Endodermal cell (in vitro differentiated cells): ENCODE measurements around the gene SEPTIN5. TPM values are rescaled to one million over a fixed set of nuclear protein-coding genes. Genes with fewer than 3 reads are reported as not detected.
A peak's percentile ranks its signal among the peaks of the same experiment; 100 is the strongest.

Experiments used
- DNase-seq: peaks from one replicate; pipeline ENCODE4 v3.0.0-alpha.2; 2017
- H3K27ac ChIP-seq: 2 replicates; pipeline ENCODE4 v1.5.1; 2013; ENCODE audit warnings: mild to moderate bottlenecking, low read depth, low read length, moderate library complexity
- H3K27me3 ChIP-seq: 2 replicates; pipeline ENCODE4 v1.6.1; 2013; ENCODE audit warnings: mild to moderate bottlenecking, low read length, moderate library complexity; ENCODE audit not compliant: insufficient read depth, control insufficient read depth, poor library complexity, severe bottlenecking
- H3K36me3 ChIP-seq: 2 replicates; pipeline ENCODE4 v1.7.0; 2013; ENCODE audit warnings: mild to moderate bottlenecking, low read length, moderate library complexity; ENCODE audit not compliant: control insufficient read depth, insufficient read depth
- H3K4me1 ChIP-seq: one replicate; pipeline ENCODE4 v1.7.0; 2013; ENCODE audit warnings: low read length; ENCODE audit not compliant: control insufficient read depth, insufficient read depth
- H3K4me3 ChIP-seq: 2 replicates; pipeline ENCODE4 v1.5.1; 2013; ENCODE audit warnings: mild to moderate bottlenecking, low read length, moderate library complexity
- H3K9ac ChIP-seq: 2 replicates; pipeline ENCODE4 v1.6.1; 2013; ENCODE audit warnings: mild to moderate bottlenecking, low read length, moderate library complexity; ENCODE audit not compliant: poor library complexity, severe bottlenecking; ENCODE audit errors: extremely low read depth
- H3K9me3 ChIP-seq: 2 replicates; pipeline ENCODE4 v1.6.1; 2013; ENCODE audit warnings: mild to moderate bottlenecking, low read length, moderate library complexity; ENCODE audit not compliant: control insufficient read depth
- H3K27ac Mint-ChIP-seq: 2 replicates; pipeline ENCODE4 v1.8.0; 2020; ENCODE audit warnings: mixed read lengths
- H3K27me3 Mint-ChIP-seq: 2 replicates; pipeline ENCODE4 v1.8.0; 2021; ENCODE audit warnings: mild to moderate bottlenecking, mixed read lengths; ENCODE audit not compliant: insufficient read depth
- H3K36me3 Mint-ChIP-seq: 2 replicates; pipeline ENCODE4 v1.8.0; 2020; ENCODE audit warnings: low read depth, mixed read lengths
- H3K4me1 Mint-ChIP-seq: 2 replicates; pipeline ENCODE4 v1.8.0; 2020; ENCODE audit warnings: mixed read lengths
- H3K4me3 Mint-ChIP-seq: 2 replicates; pipeline ENCODE4 v1.8.0; 2020; ENCODE audit warnings: mild to moderate bottlenecking, moderate library complexity, mixed read lengths
- H3K9me3 Mint-ChIP-seq: 2 replicates; pipeline ENCODE4 v1.8.0; 2020; ENCODE audit warnings: mild to moderate bottlenecking, mixed read lengths
- WGBS, 2 experiments: methylation state at CpG; one replicate each; pipeline versions ENCODE4 v1.1.5 to v1.1.7; 2013; ENCODE audit warnings: missing lambda C conversion rate in 2 of 2, mixed read lengths in 1 of 2; ENCODE audit not compliant: insufficient coverage in 1 of 2, insufficient read length in 1 of 2; 5-methylcytosine and 5-hydroxymethylcytosine counted together
- total RNA-seq, 2 donors: library from RNA; stranded (reverse); fragmentation: NEBNext Ultra II Directional in 1 of 2; extraction: Animal tissue kit (Norgen Biotek cat#: 25700) in 1 of 2; gene quantifications; 2 replicates in 1 of 2; 3 replicates in 1 of 2; pipeline ENCODE4 v1.2.1, GENCODE V29; 2021
- TF ChIP-seq, protein P1 (sequence below): fragments of 200-600 bp; sonication (generic); conservative IDR thresholded peaks from 2 replicates; pipeline ENCODE4 v1.5.0; 2021; ENCODE audit warnings: antibody characterized with exemption, mild to moderate bottlenecking

The SEPTIN5 gene
- total RNA-seq, 2 donors from 2014 or later = 9.8 to 20.0 TPM

DNA sequence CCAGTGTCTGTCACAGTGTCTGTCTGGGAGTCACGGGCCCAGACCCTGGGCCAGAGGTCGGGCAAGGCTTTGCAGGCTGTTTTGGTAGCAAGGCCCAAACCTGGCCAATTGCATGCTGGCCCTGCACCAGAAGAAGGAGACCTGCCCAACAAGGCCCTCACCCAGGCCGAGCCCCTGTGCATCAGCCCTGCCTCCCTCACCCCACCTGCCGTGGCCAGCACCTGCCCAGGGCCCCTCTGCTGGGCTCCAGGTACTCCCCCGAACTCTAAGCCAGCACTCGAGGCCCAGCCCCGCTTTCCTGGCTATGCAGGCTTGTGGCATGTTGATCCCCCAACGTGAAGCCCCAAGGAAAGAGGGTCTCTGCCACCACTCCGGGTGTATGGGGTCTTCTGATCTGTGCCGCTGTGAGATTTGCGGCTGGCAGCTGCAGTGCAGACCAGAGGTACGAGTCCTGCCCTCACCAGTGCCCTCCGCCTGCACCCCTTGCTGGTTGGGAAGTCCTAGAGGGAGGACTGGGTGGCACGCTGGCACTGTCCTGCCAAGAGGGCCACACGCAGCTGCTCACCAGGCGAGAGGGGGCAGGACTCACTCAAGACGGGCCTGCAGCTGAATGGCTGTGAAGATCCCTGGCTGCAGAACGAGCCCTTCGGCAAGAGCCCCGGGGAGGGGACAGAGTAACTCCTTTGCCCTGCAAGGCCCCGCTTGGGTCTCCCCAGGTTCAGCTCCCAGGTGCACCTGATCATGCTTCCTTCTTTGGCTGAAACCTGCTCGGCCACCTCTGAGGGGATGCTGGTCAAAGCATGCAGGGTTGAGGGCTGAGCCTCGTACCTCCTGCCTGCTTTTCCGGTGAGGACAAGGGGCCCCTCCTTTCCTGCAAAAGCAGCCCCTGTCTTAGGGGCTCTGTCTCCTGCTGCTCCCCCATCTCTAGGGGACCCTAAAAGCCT lies 6.7 kb upstream of the SEPTIN5 start:
- TF ChIP-seq, protein P1, sequence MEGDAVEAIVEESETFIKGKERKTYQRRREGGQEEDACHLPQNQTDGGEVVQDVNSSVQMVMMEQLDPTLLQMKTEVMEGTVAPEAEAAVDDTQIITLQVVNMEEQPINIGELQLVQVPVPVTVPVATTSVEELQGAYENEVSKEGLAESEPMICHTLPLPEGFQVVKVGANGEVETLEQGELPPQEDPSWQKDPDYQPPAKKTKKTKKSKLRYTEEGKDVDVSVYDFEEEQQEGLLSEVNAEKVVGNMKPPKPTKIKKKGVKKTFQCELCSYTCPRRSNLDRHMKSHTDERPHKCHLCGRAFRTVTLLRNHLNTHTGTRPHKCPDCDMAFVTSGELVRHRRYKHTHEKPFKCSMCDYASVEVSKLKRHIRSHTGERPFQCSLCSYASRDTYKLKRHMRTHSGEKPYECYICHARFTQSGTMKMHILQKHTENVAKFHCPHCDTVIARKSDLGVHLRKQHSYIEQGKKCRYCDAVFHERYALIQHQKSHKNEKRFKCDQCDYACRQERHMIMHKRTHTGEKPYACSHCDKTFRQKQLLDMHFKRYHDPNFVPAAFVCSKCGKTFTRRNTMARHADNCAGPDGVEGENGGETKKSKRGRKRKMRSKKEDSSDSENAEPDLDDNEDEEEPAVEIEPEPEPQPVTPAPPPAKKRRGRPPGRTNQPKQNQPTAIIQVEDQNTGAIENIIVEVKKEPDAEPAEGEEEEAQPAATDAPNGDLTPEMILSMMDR = no peak
- WGBS, 2 experiments = 90 to 93% methylated on average over 10 to 24 of the region's 24 CpGs
- no peak overlapping the region for H3K4me3 ChIP-seq
- Mint-ChIP-seq H3K27ac (no peak overlapping the region), H3K36me3 (no peaks in the 10 kb centered on the region), H3K9me3 (no peaks in the 10 kb centered on the region), H3K4me1 (peaks cover 13% of the 10 kb centered on the region), H3K27me3 (peaks cover 9% of the 10 kb centered on the region), H3K4me3 (no peak overlapping the region)
- no peak overlapping the region for H3K27ac ChIP-seq
- no peaks in the 10 kb centered on the region for H3K36me3 ChIP-seq
- peaks cover 7% of the 10 kb centered on the region for H3K4me1 ChIP-seq
- DNase-seq = peak; percentile 51
- H3K9me3 ChIP-seq = no peaks in the 10 kb centered on the region
- peaks cover 7% of the 10 kb centered on the region for H3K27me3 ChIP-seq
- H3K9ac ChIP-seq = no peak overlapping the region

DNA sequence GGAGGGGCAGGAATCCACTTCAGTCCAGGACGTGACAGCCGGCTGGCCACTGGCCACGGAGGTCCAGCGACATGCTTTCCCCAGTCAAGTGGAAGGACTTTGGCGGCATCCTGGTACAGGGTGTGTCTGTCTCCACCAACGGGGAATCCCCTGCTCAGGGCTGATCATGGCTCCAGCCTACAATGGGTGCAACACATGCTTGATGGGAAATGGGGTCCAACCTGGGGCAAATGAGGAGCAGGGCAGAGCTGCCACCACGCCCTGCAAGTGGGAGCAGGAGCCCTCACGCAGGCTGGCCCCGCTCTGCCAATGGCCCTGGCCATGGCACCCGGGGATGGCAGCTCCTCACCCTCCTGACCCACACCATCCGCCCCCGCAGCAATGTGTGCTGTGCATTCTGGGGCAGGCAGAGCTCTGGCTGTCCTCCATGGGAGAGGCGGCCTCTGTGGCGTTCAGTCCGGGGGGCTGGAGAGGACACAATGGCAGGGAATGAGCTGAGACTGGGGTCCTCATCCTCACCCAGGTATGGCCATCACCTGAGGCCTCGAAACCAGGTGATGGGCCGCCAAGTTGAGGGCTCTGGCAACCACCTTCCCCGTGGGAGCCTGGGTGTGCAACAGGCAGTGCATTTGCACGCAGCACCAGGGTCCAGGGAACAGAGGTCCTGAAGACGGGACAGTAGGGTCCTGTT lies 5.8 kb upstream of the SEPTIN5 start:
- Histone ChIP-seq H3K36me3 (no peaks in the 10 kb centered on the region), H3K4me3 (no peak overlapping the region), H3K4me1 (peaks cover 7% of the 10 kb centered on the region), H3K27ac (no peak overlapping the region), H3K9ac (no peak overlapping the region), H3K27me3 (peaks cover 14% of the 10 kb centered on the region), H3K9me3 (no peaks in the 10 kb centered on the region)
- Mint-ChIP-seq H3K36me3 (no peaks in the 10 kb centered on the region), H3K27me3 (peaks cover 17% of the 10 kb centered on the region), H3K4me3 (no peak overlapping the region), H3K27ac (no peak overlapping the region), H3K4me1 (peaks cover 10% of the 10 kb centered on the region), H3K9me3 (no peaks in the 10 kb centered on the region)
- peak; percentile 48 for DNase-seq
- TF ChIP-seq, protein P1 = no peak
- 92 to 93% methylated on average over 16 to 20 of the region's 20 CpGs for WGBS, 2 experiments

DNA sequence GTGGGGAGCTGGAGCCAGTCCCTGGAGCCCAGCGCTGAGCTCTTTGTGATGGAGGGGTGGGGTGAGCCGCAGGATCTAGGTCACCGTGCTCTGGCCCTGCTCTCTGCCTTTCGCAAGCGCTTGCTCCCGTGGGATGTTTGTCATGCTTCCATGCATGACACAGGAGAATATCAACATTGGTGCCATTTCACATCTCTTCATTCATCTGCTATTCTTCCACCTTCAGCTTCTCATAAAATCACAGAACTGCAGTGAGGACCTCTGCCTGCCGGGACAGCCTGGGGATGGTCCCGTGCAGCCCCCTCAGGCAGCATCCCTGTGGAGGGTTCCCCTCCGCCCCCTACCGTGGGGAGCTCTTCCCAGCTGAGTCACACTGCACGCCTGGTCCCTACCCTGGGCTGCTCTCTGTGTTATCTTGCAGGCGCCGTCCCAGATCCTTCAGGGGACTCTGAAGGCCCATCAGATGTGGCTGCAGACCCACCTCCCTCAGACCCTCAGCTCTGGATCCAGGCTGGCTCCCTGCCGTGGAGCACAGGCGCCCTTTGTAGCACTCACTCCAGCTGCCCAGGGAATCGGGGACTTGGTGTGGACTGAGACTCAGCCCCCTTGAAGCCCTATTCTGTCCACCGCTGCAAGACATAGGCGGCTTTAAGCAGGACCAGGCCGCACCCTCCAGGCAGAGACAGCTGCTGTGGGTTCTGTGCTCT lies 5.1 kb upstream of the SEPTIN5 start:
- H3K27ac ChIP-seq = no peak overlapping the region
- H3K4me1 ChIP-seq = peaks cover 7% of the 10 kb centered on the region
- Mint-ChIP-seq H3K36me3 (no peaks in the 10 kb centered on the region), H3K27ac (no peak overlapping the region), H3K4me1 (peaks cover 10% of the 10 kb centered on the region), H3K27me3 (peaks cover 21% of the 10 kb centered on the region), H3K4me3 (no peak overlapping the region), H3K9me3 (no peaks in the 10 kb centered on the region)
- H3K27me3 ChIP-seq = peaks cover 20% of the 10 kb centered on the region
- WGBS, 2 experiments = 85 to 88% methylated on average over 17 to 19 of the region's 19 CpGs
- peak; percentile 50 for DNase-seq
- H3K9me3 ChIP-seq = no peaks in the 10 kb centered on the region
- no peaks in the 10 kb centered on the region for H3K36me3 ChIP-seq
- no peak overlapping the region for H3K4me3 ChIP-seq
- TF ChIP-seq, protein P1 = no peak
- H3K9ac ChIP-seq = no peak overlapping the region
